Parathyroid adenoma (tissue), 2 donors: Measurements from ENCODE around the gene TMEM260.
A peak's percentile ranks its signal among the peaks of the same experiment; 100 is the strongest.

Experiments used
- H2AFZ ChIP-seq: fragments of 300-600 bp; sonication (generic); one replicate; pipeline ENCODE4 v1.7.0; 2017; ENCODE audit warnings: antibody characterized with exemption, mild to moderate bottlenecking
- H3K27ac ChIP-seq: fragments of 300-600 bp; sonication (generic); one replicate; pipeline ENCODE4 v1.7.0; 2017
- H3K27me3 ChIP-seq: fragments of 300-600 bp; sonication (generic); one replicate; pipeline ENCODE4 v1.7.0; 2017; ENCODE audit warnings: low read length; ENCODE audit not compliant: control insufficient read depth, insufficient read depth
- H3K36me3 ChIP-seq: fragments of 300-600 bp; sonication (generic); one replicate; pipeline ENCODE4 v1.7.0; 2017; ENCODE audit warnings: low read length; ENCODE audit not compliant: control insufficient read depth, insufficient read depth
- H3K4me1 ChIP-seq: fragments of 300-600 bp; sonication (generic); one replicate; pipeline ENCODE4 v1.7.0; 2017; ENCODE audit warnings: control low read depth
- H3K4me2 ChIP-seq: fragments of 300-600 bp; sonication (generic); one replicate; pipeline ENCODE4 v1.7.0; 2017; ENCODE audit warnings: low read length
- H3K4me3 ChIP-seq: fragments of 300-600 bp; sonication (generic); one replicate; pipeline ENCODE4 v1.7.0; 2017; ENCODE audit warnings: low read depth, low read length
- H3K79me2 ChIP-seq: fragments of 300-600 bp; sonication (generic); one replicate; pipeline ENCODE4 v1.7.0; 2017; ENCODE audit warnings: control low read depth
- H3K9ac ChIP-seq: fragments of 300-600 bp; sonication (generic); one replicate; pipeline ENCODE4 v1.7.0; 2017; ENCODE audit warnings: mild to moderate bottlenecking
- H3K9me3 ChIP-seq: fragments of 300-600 bp; sonication (generic); one replicate; pipeline ENCODE4 v1.7.0; 2017; ENCODE audit warnings: low read length; ENCODE audit not compliant: control insufficient read depth
- CTCF ChIP-seq: fragments of 300-600 bp; sonication (generic); IDR thresholded peaks from one replicate; pipeline ENCODE4 v1.7.0; 2017; ENCODE audit warnings: antibody characterized with exemption, mild to moderate bottlenecking
- donor health status: primary hyperparathyroidism.

Gene TMEM260

DNA sequence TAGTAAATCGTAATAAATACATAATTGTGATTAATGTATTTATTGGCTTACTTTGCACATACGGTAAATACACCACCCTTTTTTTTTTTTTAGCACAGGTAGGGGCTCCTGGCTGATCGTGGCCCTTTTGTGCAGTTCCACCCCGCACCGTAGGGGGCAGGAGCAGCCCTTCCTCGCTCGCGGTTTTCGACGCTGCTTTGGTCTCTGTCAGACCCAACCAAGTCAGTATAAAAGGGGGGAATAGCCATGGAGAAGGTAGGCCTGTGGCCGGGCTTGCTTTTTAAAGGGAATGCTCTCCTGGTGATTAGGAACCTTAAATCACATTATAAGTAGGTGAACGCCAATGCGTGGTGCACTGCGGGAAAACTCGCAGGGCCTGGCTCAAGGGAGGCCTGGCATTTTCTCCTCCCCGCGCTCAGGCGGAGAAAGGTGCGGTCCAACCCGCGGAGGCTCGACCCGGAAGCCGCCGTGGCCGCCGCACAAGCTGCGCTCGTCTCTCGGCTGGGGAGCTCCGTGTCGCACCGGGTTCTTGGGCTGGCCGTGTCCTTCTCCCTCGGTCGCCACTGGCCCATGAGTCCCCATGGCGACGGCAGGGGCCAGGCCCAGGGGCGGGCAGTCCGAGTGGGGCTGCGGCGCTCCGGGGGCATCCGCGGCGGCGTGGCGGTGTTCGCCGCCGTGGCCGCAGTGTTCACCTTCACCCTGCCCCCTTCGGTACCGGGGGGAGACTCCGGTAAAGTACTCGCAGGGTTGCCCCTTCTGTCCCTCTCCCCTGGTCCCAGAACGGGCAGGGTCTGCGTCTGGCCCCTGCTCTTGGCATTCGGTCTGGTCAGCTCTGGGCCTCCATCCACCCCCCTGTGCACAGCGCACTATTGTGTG is at the start of gene TMEM260:
TSS of gene TMEM260 (plus strand) at position 454 of the 876 bp plus-strand sequence. CDS start at position 571, 117 bp downstream.
- TF ChIP-seq CTCF, result peak; percentile 96
- peak within 1 kb of the TSS; percentile 79 for H3K9ac ChIP-seq
- H3K9me3 ChIP-seq, result no peaks in the 10 kb centered on the region
- H3K4me1 ChIP-seq, result peaks cover 10% of the 10 kb centered on the region
- peaks cover 24% of the 10 kb centered on the region for H3K79me2 ChIP-seq
- H3K4me2 ChIP-seq, result peak within 1 kb of the TSS; percentile 95
- peak within 1 kb of the TSS; percentile 98 for H2AFZ ChIP-seq
- peak within 1 kb of the TSS; percentile 92 for H3K27ac ChIP-seq
- H3K36me3 ChIP-seq, result no peaks in the 10 kb centered on the region
- H3K4me3 ChIP-seq, result peak within 1 kb of the TSS; percentile 88
- H3K27me3 ChIP-seq, result no peaks in the 10 kb centered on the region

DNA sequence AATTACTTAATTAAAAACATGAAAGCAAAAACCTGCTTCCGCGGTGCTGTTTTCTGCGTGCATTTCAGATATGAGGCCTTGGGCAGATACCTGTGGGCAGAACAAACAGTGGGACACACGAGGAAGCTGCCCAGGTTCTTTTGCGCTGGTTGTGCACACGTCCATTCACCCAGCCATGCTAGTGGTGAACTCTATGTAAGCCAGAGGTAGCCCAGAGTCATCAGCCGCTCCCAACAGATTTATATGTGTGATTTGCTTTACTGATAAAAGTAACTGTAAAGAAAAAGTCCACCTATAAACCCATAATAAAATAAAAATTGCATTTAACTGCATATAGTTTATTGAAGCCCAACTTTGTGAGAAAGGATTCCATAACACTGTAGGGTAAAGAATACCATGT is 47.1 kb upstream of the TMEM260 start:
- Histone ChIP-seq H3K9me3 (no peaks in the 10 kb centered on the region), H3K9ac (no peak overlapping the region), H3K4me3 (no peak overlapping the region), H2AFZ (no peak overlapping the region), H3K79me2 (no peaks in the 10 kb centered on the region), H3K4me2 (no peak overlapping the region), H3K27me3 (no peaks in the 10 kb centered on the region), H3K27ac (no peak overlapping the region), H3K4me1 (no peaks in the 10 kb centered on the region), H3K36me3 (no peaks in the 10 kb centered on the region)
- TF ChIP-seq CTCF, result no peak

DNA sequence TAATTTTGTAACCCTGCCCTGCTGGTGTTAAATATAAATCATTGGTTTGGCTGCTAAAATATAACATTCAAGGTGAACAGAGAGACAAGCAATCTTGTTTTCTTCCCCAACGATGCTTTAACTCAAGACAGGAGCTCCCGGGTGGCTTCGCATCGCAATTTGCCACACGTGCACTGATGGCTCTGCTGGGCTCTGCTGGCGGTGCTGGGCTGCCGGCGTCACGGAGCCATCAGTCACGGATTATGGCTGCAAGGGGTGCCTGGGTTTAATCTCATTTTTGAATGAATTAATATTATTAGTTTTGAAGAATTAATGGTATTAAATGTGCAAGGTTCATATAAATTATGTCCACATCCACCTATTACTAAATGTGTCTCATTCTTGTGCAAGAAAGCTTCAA is 44.9 kb upstream of the TMEM260 start:
- no peaks in the 10 kb centered on the region for H3K27me3 ChIP-seq
- no peak for TF ChIP-seq CTCF
- H3K4me3 ChIP-seq, result no peak overlapping the region
- H3K36me3 ChIP-seq, result no peaks in the 10 kb centered on the region
- H2AFZ ChIP-seq, result no peak overlapping the region
- H3K9me3 ChIP-seq, result no peaks in the 10 kb centered on the region
- no peak overlapping the region for H3K27ac ChIP-seq
- no peak overlapping the region for H3K4me2 ChIP-seq
- no peak overlapping the region for H3K9ac ChIP-seq
- H3K79me2 ChIP-seq, result no peaks in the 10 kb centered on the region
- H3K4me1 ChIP-seq, result no peaks in the 10 kb centered on the region

DNA sequence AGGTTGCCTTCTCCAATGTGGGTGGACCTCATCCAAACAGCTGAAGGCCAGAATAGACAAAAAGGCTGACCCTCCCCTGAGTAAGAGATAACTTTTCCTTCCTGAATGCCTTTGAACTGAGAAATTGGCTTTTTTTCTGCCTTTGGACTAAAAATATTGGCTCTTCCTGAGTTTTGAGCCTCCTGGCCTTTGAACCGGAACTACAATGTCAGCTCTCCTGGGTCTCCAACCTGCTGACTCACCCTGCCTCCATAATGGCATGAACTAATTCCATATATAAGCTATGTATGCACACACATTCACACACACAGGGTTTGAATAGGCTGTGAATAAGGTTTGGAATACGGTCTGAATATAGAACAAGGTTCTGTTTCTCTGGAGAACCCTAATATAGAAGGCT is 39.7 kb upstream of the TMEM260 start:
- Histone ChIP-seq H3K9me3 (no peaks in the 10 kb centered on the region), H3K36me3 (no peaks in the 10 kb centered on the region), H2AFZ (no peak overlapping the region), H3K4me1 (no peaks in the 10 kb centered on the region), H3K9ac (no peak overlapping the region), H3K79me2 (no peaks in the 10 kb centered on the region), H3K27ac (no peak overlapping the region), H3K4me3 (no peak overlapping the region), H3K4me2 (no peak overlapping the region), H3K27me3 (no peaks in the 10 kb centered on the region)
- no peak for TF ChIP-seq CTCF

- no peak for TF ChIP-seq CTCF
- Histone ChIP-seq H3K79me2 (no peaks in the 10 kb centered on the region), H3K27me3 (no peaks in the 10 kb centered on the region), H3K36me3 (no peaks in the 10 kb centered on the region), H2AFZ (no peak overlapping the region), H3K9ac (no peak overlapping the region), H3K4me1 (no peaks in the 10 kb centered on the region), H3K27ac (no peak overlapping the region), H3K4me2 (no peak overlapping the region), H3K4me3 (no peak overlapping the region), H3K9me3 (no peaks in the 10 kb centered on the region)
Measured at GRCh38 chr14:56543436-56543835, 36.2 kb upstream of the TMEM260 start.
